Cardiac fibroblast (primary cell): Measurements from ENCODE around the gene RAB41.
A peak's percentile ranks its signal among the peaks of the same experiment; 100 is the strongest.
"Not testable (repeated sequence)": the region's sequence is repeated elsewhere in the genome, so short reads cannot be mapped to it uniquely, and the experiment has no call there.

Source experiments
- DNase-seq, 2 donors: peaks; one replicate each; pipeline versions ENCODE4 v3.0.0 to v3.0.0-alpha.2; 2010; ENCODE audit warnings: low read depth in 2 of 2
- H3K4me3 ChIP-seq, 2 donors: replicated peaks in 1 of 2; 1 replicate in 1 of 2; 2 replicates in 1 of 2; pipeline ENCODE4 v1.5.1; 2011; ENCODE audit warnings: low read depth in 2 of 2, low read length in 2 of 2, mild to moderate bottlenecking in 2 of 2, moderate library complexity in 1 of 2
- CTCF ChIP-seq: IDR thresholded peaks from one replicate; pipeline ENCODE4 v1.5.1; 2011; ENCODE audit warnings: low read depth, mild to moderate bottlenecking, low read length, inconsistent platforms

RAB41 gene

GRCh38 chrX:70322784-70323183 is 40.8 kb downstream of the RAB41 start:
- no peak for TF ChIP-seq CTCF
- no peak overlapping the region for H3K4me3 ChIP-seq
- DNase-seq = no peak

GRCh38 chrX:70323628-70324027 is 41.7 kb downstream of the RAB41 start:
- DNase-seq = not testable (repeated sequence)

GRCh38 chrX:70324326-70324725 is 42.4 kb downstream of the RAB41 start:
- no peak overlapping the region for H3K4me3 ChIP-seq
- no peak for TF ChIP-seq CTCF
- DNase-seq = no peak

More at GRCh38 chrX:70323628-70324027, 41.7 kb downstream of the RAB41 start:
- H3K4me3 ChIP-seq = not testable (repeated sequence)

GRCh38 chrX:70331161-70331560 is 49.2 kb downstream of the RAB41 start:
- DNase-seq = peak; percentile 22 to 40
- no peak for TF ChIP-seq CTCF
- no peak overlapping the region for H3K4me3 ChIP-seq

- TF ChIP-seq CTCF = no peak
- H3K4me3 ChIP-seq = no peak overlapping the region
- no peak for DNase-seq
Measured at GRCh38 chrX:70332600-70332999, 50.6 kb downstream of the RAB41 start.
